SK-N-SH treated with all-trans-retinoic acid at 6 μM for 48 hours (cell line): ENCODE data around the gene ATP2B1.

Source experiments
- ATAC-seq: fragments of 200-7000 bp; cut with Tn5 transposase; 3 replicates; pipeline ENCODE4 v1.9.1; 2020; ENCODE audit warnings: mild to moderate bottlenecking, moderate library complexity
- BACH2 ChIP-seq: fragments of 250-450 bp; sonication (Bioruptor Pico); IDR thresholded peaks from 2 replicates; pipeline ENCODE4 v1.9.0; 2021; ENCODE audit warnings: mild to moderate bottlenecking, borderline replicate concordance
- CREB5 ChIP-seq: fragments of 250-450 bp; sonication (Bioruptor Pico); IDR thresholded peaks from 2 replicates; pipeline ENCODE4 v1.5.1; 2020; ENCODE audit warnings: low read depth, mild to moderate bottlenecking, moderate library complexity
- CSDC2 ChIP-seq: fragments of 250-450 bp; sonication (Bioruptor Pico); IDR thresholded peaks from 2 replicates; pipeline ENCODE4 v1.5.0; 2020; ENCODE audit warnings: mild to moderate bottlenecking, moderate library complexity
- ESRRG ChIP-seq: fragments of 250-450 bp; sonication (Bioruptor Pico); IDR thresholded peaks from 2 replicates; pipeline ENCODE4 v1.6.1; 2021; ENCODE audit warnings: mild to moderate bottlenecking
- ISL1 ChIP-seq: fragments of 250-450 bp; sonication (Bioruptor Pico); IDR thresholded peaks from 2 replicates; pipeline ENCODE4 v2.1.2; 2022; ENCODE audit warnings: mild to moderate bottlenecking, moderate library complexity
- OSR1 ChIP-seq: fragments of 250-450 bp; sonication (Bioruptor Pico); IDR thresholded peaks from 2 replicates; pipeline ENCODE4 v1.8.0; 2022; ENCODE audit warnings: moderate library complexity, mild to moderate bottlenecking, inconsistent platforms
- PATZ1 ChIP-seq: fragments of 250-450 bp; sonication (Bioruptor Pico); IDR thresholded peaks from 2 replicates; pipeline ENCODE4 v1.8.0; 2020; ENCODE audit warnings: mild to moderate bottlenecking, moderate library complexity, borderline replicate concordance
- POU6F1 ChIP-seq: fragments of 250-450 bp; sonication (Bioruptor Pico); IDR thresholded peaks from 2 replicates; pipeline ENCODE4 v1.8.0; 2021; ENCODE audit warnings: low read depth, mild to moderate bottlenecking, moderate library complexity, borderline replicate concordance
- PPARA ChIP-seq: fragments of 250-450 bp; sonication (Bioruptor Pico); IDR thresholded peaks from 2 replicates; pipeline ENCODE4 v1.5.0; 2020; ENCODE audit warnings: mild to moderate bottlenecking, borderline replicate concordance
- RARB ChIP-seq: fragments of 250-450 bp; sonication (Bioruptor Pico); IDR thresholded peaks from 2 replicates; pipeline ENCODE4 v1.8.0; 2021; ENCODE audit warnings: mild to moderate bottlenecking, moderate library complexity
- TCF4 ChIP-seq: fragments of 250-450 bp; sonication (Bioruptor Pico); IDR thresholded peaks from 2 replicates; pipeline ENCODE4 v1.8.0; 2021; ENCODE audit warnings: mild to moderate bottlenecking, moderate library complexity, borderline replicate concordance
- TSHZ2 ChIP-seq: fragments of 250-450 bp; sonication (Bioruptor Pico); IDR thresholded peaks from 2 replicates; pipeline ENCODE4 v1.5.0; 2020; ENCODE audit warnings: mild to moderate bottlenecking, moderate library complexity
- ZFP30 ChIP-seq: fragments of 450-650 bp; formaldehyde crosslinking; IDR thresholded peaks from 2 replicates; pipeline ENCODE4 v1.5.0; 2022; ENCODE audit warnings: mild to moderate bottlenecking, moderate library complexity
- ZNF565 ChIP-seq: fragments of 450-650 bp; formaldehyde crosslinking; conservative IDR thresholded peaks from 2 replicates; pipeline ENCODE4 v1.5.0; 2020; ENCODE audit warnings: low read depth, mild to moderate bottlenecking, moderate library complexity
- ZNF70 ChIP-seq: fragments of 450-650 bp; formaldehyde crosslinking; IDR thresholded peaks from 2 replicates; pipeline ENCODE4 v1.5.0; 2020; ENCODE audit warnings: mild to moderate bottlenecking, moderate library complexity
- ZNF8 ChIP-seq: fragments of 450-650 bp; formaldehyde crosslinking; IDR thresholded peaks from 2 replicates; pipeline ENCODE4 v1.5.0; 2020; ENCODE audit warnings: mild to moderate bottlenecking, moderate library complexity

Gene ATP2B1

GRCh38 chr12:89665556-89665955, 43.1 kb downstream of the ATP2B1 start:
- no peak for TF ChIP-seq ESRRG (CRISPR knock-in tag)
- ATAC-seq: no peak

GRCh38 chr12:89664441-89664840, 44.2 kb downstream of the ATP2B1 start:
- ATAC-seq: peak; percentile 31
- TF ChIP-seq ESRRG (CRISPR knock-in tag): no peak
- TF ChIP-seq, all 23 proteins: peak for 0

- TF ChIP-seq ZNF70 (CRISPR knock-in tag): no peak
- peak; percentile 59 for TF ChIP-seq ISL1
- TF ChIP-seq ZNF8 (CRISPR knock-in tag): no peak
- no peak for TF ChIP-seq OSR1 (CRISPR knock-in tag)
- no peak for TF ChIP-seq POU6F1
- peak; percentile 73 for TF ChIP-seq TCF4 (CRISPR knock-in tag)
- peak; percentile 78 for ATAC-seq
Measured at GRCh38 chr12:89663577-89664357, 44.9 kb downstream of the ATP2B1 start.

- TF ChIP-seq ZNF565 (CRISPR knock-in tag) (no peak), TCF4 (CRISPR knock-in tag) (no peak), PATZ1 (no peak), CSDC2 (no peak), BACH2 (no peak), RARB (no peak)
- ATAC-seq: no peak
Measured at GRCh38 chr12:89662623-89663022, 46.0 kb downstream of the ATP2B1 start.

- ATAC-seq: no peak
- TF ChIP-seq ESRRG (CRISPR knock-in tag) (no peak), CREB5 (no peak), PATZ1 (no peak), TCF4 (CRISPR knock-in tag) (no peak), RARB (no peak), ISL1 (no peak), ZNF565 (CRISPR knock-in tag) (no peak), PPARA (CRISPR knock-in tag) (no peak), ZNF70 (CRISPR knock-in tag) (no peak), ZNF8 (CRISPR knock-in tag) (no peak), TSHZ2 (CRISPR knock-in tag) (no peak), OSR1 (CRISPR knock-in tag) (no peak), ZFP30 (no peak)
Measured at GRCh38 chr12:89661706-89662330, 46.8 kb downstream of the ATP2B1 start.
